Natural killer cell (primary cell): ENCODE data around the gene AMTN. TPM values are rescaled to one million over a fixed set of nuclear protein-coding genes. Genes with fewer than 3 reads are reported as not detected.
A peak's percentile ranks its signal among the peaks of the same experiment; 100 is the strongest.
"Not testable (repeated sequence)": the region's sequence is repeated elsewhere in the genome, so short reads cannot be mapped to it uniquely, and the experiment has no call there.

Source experiments
- ATAC-seq, 3 donors: fragments of 150-1000 bp in 2 of 3; fragments of 200-7000 bp in 1 of 3; cut with Tn5 transposase; 1 replicate in 1 of 3; 2 replicates in 2 of 3; pipeline ENCODE4 v1.10.0; 2021; ENCODE audit warnings: mild to moderate bottlenecking in 2 of 3, moderate library complexity in 2 of 3
- DNase-seq, 2 donors: peaks; one replicate each; pipeline versions ENCODE4 v3.0.0 to v3.0.0-alpha.2; 2013 to 2021; ENCODE audit warnings: mixed read lengths in 1 of 2
- H3K27ac ChIP-seq: one replicate; pipeline ENCODE4 v1.5.1; 2013; ENCODE audit warnings: mild to moderate bottlenecking, low read length
- H3K27me3 ChIP-seq: one replicate; pipeline ENCODE4 v1.6.1; 2013; ENCODE audit warnings: low read length; ENCODE audit not compliant: control insufficient read depth, insufficient read depth
- H3K36me3 ChIP-seq: one replicate; pipeline ENCODE4 v1.6.1; 2013; ENCODE audit warnings: low read length; ENCODE audit not compliant: control insufficient read depth, insufficient read depth
- H3K4me1 ChIP-seq: one replicate; pipeline ENCODE4 v1.6.1; 2013; ENCODE audit warnings: low read length; ENCODE audit not compliant: control insufficient read depth, insufficient read depth
- H3K4me3 ChIP-seq: one replicate; pipeline ENCODE4 v1.5.1; 2013; ENCODE audit warnings: low read length
- H3K9me3 ChIP-seq: one replicate; pipeline ENCODE4 v1.6.1; 2013; ENCODE audit warnings: low read length; ENCODE audit not compliant: control insufficient read depth, insufficient read depth
- H3K27ac Mint-ChIP-seq, 2 donors: one replicate each; pipeline ENCODE4 v1.8.0; 2022; ENCODE audit warnings: mild to moderate bottlenecking in 2 of 2, mixed read lengths in 2 of 2, moderate library complexity in 1 of 2
- H3K27me3 Mint-ChIP-seq, 2 donors: one replicate each; pipeline ENCODE4 v1.8.0; 2022; ENCODE audit warnings: low read depth in 2 of 2, mixed read lengths in 2 of 2
- H3K36me3 Mint-ChIP-seq: one replicate; pipeline ENCODE4 v1.8.0; 2022; ENCODE audit warnings: mixed read lengths
- H3K4me1 Mint-ChIP-seq, 2 donors: one replicate each; pipeline ENCODE4 v1.8.0; 2022; ENCODE audit warnings: mixed read lengths in 2 of 2
- H3K4me3 Mint-ChIP-seq: one replicate; pipeline ENCODE4 v1.8.0; 2022; ENCODE audit warnings: mild to moderate bottlenecking, moderate library complexity, mixed read lengths
- H3K9me3 Mint-ChIP-seq, 2 donors: one replicate each; pipeline ENCODE4 v1.8.0; 2022; ENCODE audit warnings: mixed read lengths in 2 of 2
- CTCF ChIP-seq: fragments of 200-600 bp; IDR thresholded peaks from one replicate; pipeline ENCODE4 v1.8.0; 2022; ENCODE audit warnings: antibody characterized with exemption
- WGBS: methylation state at CpG from one replicate; pipeline ENCODE4 v1.1.7; 2013; ENCODE audit warnings: missing lambda C conversion rate; ENCODE audit not compliant: insufficient coverage; 5-methylcytosine and 5-hydroxymethylcytosine counted together
- intact Hi-C: fragments of 100-400 bp; cut with micrococcal nuclease; formaldehyde crosslinking; loops from one replicate; pipeline ENCODE4 v1.14.2; 2022
- total RNA-seq, 4 donors: library from RNA; stranded (reverse); fragments of 120-200 nt in 1 of 4; gene quantifications; one replicate each; pipeline versions ENCODE4 v1.2.3 to v1.2.4, GENCODE V29; 2013 to 2022

The AMTN gene
- total RNA-seq, 3 donors from 2014 or later (not counting 1 experiment from before 2014, with no cell fraction given), result not detected

GRCh38 chr4:70496231-70496630 is 22.1 kb upstream of the AMTN start:
- no peaks in the 10 kb centered on the region for H3K36me3 Mint-ChIP-seq
- H3K36me3 ChIP-seq, result no peaks in the 10 kb centered on the region
- peaks cover 0 to 5% of the 10 kb centered on the region in 2 donors for H3K27me3 Mint-ChIP-seq
- DNase-seq (no peak), ATAC-seq (no peak)
- intact Hi-C loops, result no loop called here
- H3K27me3 ChIP-seq, result no peaks in the 10 kb centered on the region
- H3K4me1 Mint-ChIP-seq, result no peaks in the 10 kb centered on the region
- no peaks in the 10 kb centered on the region for H3K4me1 ChIP-seq
- TF ChIP-seq CTCF, result no peak
- no peaks in the 10 kb centered on the region for H3K9me3 ChIP-seq
- no peaks in the 10 kb centered on the region for H3K9me3 Mint-ChIP-seq
- H3K4me3 ChIP-seq, result no peak overlapping the region
- no peak overlapping the region for H3K27ac Mint-ChIP-seq
- no peak overlapping the region for H3K4me3 Mint-ChIP-seq
- H3K27ac ChIP-seq, result no peak overlapping the region
- WGBS, result 86% methylated on average over 6 of the region's 6 CpGs

GRCh38 chr4:70501838-70502237 is 16.5 kb upstream of the AMTN start:
- H3K27me3 ChIP-seq, H3K9me3 Mint-ChIP-seq, H3K27ac ChIP-seq, H3K4me1 ChIP-seq, H3K4me3 Mint-ChIP-seq, H3K9me3 ChIP-seq, H3K4me1 Mint-ChIP-seq, intact Hi-C loops, DNase-seq, H3K27me3 Mint-ChIP-seq, H3K27ac Mint-ChIP-seq, H3K36me3 Mint-ChIP-seq, H3K4me3 ChIP-seq, H3K36me3 ChIP-seq, ATAC-seq: not testable (repeated sequence)
- WGBS, result 76% methylated on average over 4 of the region's 8 CpGs

DNA sequence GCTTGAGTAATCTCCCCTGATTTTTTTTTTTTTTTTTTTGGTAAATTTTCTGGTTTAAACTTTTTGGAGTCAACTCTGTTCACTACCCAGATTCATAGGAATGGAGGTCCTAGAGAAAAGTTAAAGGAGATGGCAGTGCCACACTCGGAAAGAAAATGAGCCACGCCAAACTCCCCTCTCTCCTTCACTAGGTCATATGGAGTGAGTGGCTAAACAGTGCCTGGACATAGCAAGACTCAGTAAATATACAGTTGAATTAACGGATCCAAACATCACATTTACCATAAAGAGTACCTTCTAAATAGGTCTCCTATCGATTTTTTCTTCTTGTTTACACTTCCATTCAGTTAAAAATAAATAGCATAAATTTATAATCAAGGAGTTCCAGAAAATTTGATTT is 13.6 kb upstream of the AMTN start:
- 17% methylated on average over 1 of the region's 4 CpGs for WGBS
- DNase-seq, result no peak
- no peak for TF ChIP-seq CTCF
- Mint-ChIP-seq H3K36me3 (no peaks in the 10 kb centered on the region), H3K27me3 (no peaks in the 10 kb centered on the region), H3K4me3 (no peak overlapping the region), H3K27ac (no peak overlapping the region), H3K9me3 (no peaks in the 10 kb centered on the region), H3K4me1 (no peaks in the 10 kb centered on the region)
- Histone ChIP-seq H3K9me3 (no peaks in the 10 kb centered on the region), H3K4me3 (no peak overlapping the region), H3K27ac (no peak overlapping the region), H3K36me3 (no peaks in the 10 kb centered on the region), H3K27me3 (peaks cover 3% of the 10 kb centered on the region), H3K4me1 (no peaks in the 10 kb centered on the region)
- intact Hi-C loops, result loop anchor here (1.0 kb wide), 1 partner anchor 815 kb away; no protein-coding TSS in a partner anchor
- no peak for ATAC-seq

GRCh38 chr4:70505151-70505748 is 13.1 kb upstream of the AMTN start:
- DNase-seq (peak; percentile 22 to 63), ATAC-seq (peak; percentile 67 to 89 (median 76))
- H3K36me3 Mint-ChIP-seq, result no peaks in the 10 kb centered on the region
- no peak overlapping the region for H3K4me3 Mint-ChIP-seq
- Histone ChIP-seq H3K36me3 (no peaks in the 10 kb centered on the region), H3K9me3 (no peaks in the 10 kb centered on the region), H3K4me3 (no peak overlapping the region), H3K27ac (no peak overlapping the region), H3K27me3 (peaks cover 3% of the 10 kb centered on the region), H3K4me1 (no peaks in the 10 kb centered on the region)
- no peaks in the 10 kb centered on the region for H3K9me3 Mint-ChIP-seq
- no peaks in the 10 kb centered on the region for H3K27me3 Mint-ChIP-seq
- H3K27ac Mint-ChIP-seq, result no peak overlapping the region
- 6% methylated on average over 7 of the region's 7 CpGs for WGBS
- intact Hi-C loops, result loop anchor here (1.0 kb wide), 1 partner anchor 816 kb away; no protein-coding TSS in a partner anchor
- H3K4me1 Mint-ChIP-seq, result no peaks in the 10 kb centered on the region
- TF ChIP-seq CTCF, result peak; percentile 82
